K562 (cell line): ENCODE data around the gene TCF4. TPM values are rescaled to one million over a fixed set of nuclear protein-coding genes. Genes with fewer than 3 reads are reported as not detected.

Experiments used
- ARID1B ChIP-seq: fragments of 450-650 bp; IDR thresholded peaks from 2 replicates; pipeline ENCODE4 v1.6.1; 2016; ENCODE audit warnings: antibody characterized with exemption, mild to moderate bottlenecking, inconsistent platforms
- CBFA2T2 ChIP-seq: fragments of 450-650 bp; conservative IDR thresholded peaks from 2 replicates; pipeline ENCODE4 v1.6.1; 2017; ENCODE audit warnings: mild to moderate bottlenecking
- CCAR2 ChIP-seq: fragments of 200-400 bp; formaldehyde crosslinking; IDR thresholded peaks from 2 replicates; pipeline ENCODE4 v1.6.1; 2017; ENCODE audit warnings: mild to moderate bottlenecking, low read depth, low read length
- CHAMP1 ChIP-seq: fragments of 450-650 bp; IDR thresholded peaks from 2 replicates; pipeline ENCODE4 v1.6.1; 2016; ENCODE audit warnings: mild to moderate bottlenecking
- DMBX1 ChIP-seq: fragments of 250-450 bp; sonication (Bioruptor Pico); IDR thresholded peaks from 2 replicates; pipeline ENCODE4 v1.8.0; 2022; ENCODE audit warnings: inconsistent platforms, mild to moderate bottlenecking, moderate library complexity, borderline replicate concordance
- EHMT2 ChIP-seq: fragments of 450-650 bp; IDR thresholded peaks from 2 replicates; pipeline ENCODE4 v1.6.1; 2018; ENCODE audit warnings: antibody characterized with exemption
- LCOR ChIP-seq: sonication (generic); formaldehyde crosslinking; IDR thresholded peaks from 2 replicates; pipeline ENCODE4 v1.8.0; 2022; ENCODE audit warnings: mild to moderate bottlenecking, missing genetic modification reagents
- MAZ ChIP-seq, 2 experiments: fragments of 450-650 bp in 1 of 2; sonication (generic) in 1 of 2; formaldehyde crosslinking; IDR thresholded peaks in 1 of 2; conservative IDR thresholded peaks in 1 of 2; 2 replicates each; pipeline versions ENCODE4 v1.4.0 to v1.5.0; 2020; ENCODE audit warnings: mild to moderate bottlenecking in 1 of 2, missing genetic modification reagents in 1 of 2
- NCOR1 ChIP-seq: fragments of 450-650 bp; IDR thresholded peaks from 2 replicates; pipeline ENCODE4 v1.6.1; 2016; ENCODE audit warnings: mild to moderate bottlenecking, moderate library complexity
- NR2C2 ChIP-seq, 2 experiments: fragments of 200-800 bp in 1 of 2; sonication (Bioruptor generic) in 1 of 2; sonication (generic) in 1 of 2; formaldehyde crosslinking in 1 of 2; IDR thresholded peaks; 2 replicates each; pipeline versions ENCODE4 v1.6.1 to v1.8.0; 2016 to 2022; ENCODE audit warnings: mild to moderate bottlenecking in 1 of 2, missing compliant biosample characterization in 1 of 2, missing genetic modification characterization in 1 of 2, missing genetic modification reagents in 1 of 2
- NR4A1 ChIP-seq, 2 experiments: fragments of 250-450 bp in 1 of 2; fragments of 450-650 bp in 1 of 2; sonication (Bioruptor Pico) in 1 of 2; IDR thresholded peaks; 2 replicates each; pipeline versions ENCODE4 v1.4.0 to v1.6.1; 2016 to 2020; ENCODE audit warnings: mild to moderate bottlenecking in 2 of 2, missing compliant biosample characterization in 1 of 2, missing genetic modification characterization in 1 of 2, moderate library complexity in 1 of 2
- POLR3A ChIP-seq: IDR thresholded peaks from 2 replicates; pipeline ENCODE4 v1.6.1; 2011; ENCODE audit warnings: borderline replicate concordance, mild to moderate bottlenecking, moderate library complexity; ENCODE audit not compliant: insufficient read length, insufficient read depth; ENCODE audit errors: extremely low read depth
- RFX1 ChIP-seq: fragments of 450-650 bp; IDR thresholded peaks from 2 replicates; pipeline ENCODE4 v1.6.1; 2016; ENCODE audit warnings: mild to moderate bottlenecking, moderate library complexity
- SMAD2 ChIP-seq: fragments of 150-350 bp; IDR thresholded peaks from 2 replicates; pipeline ENCODE4 v1.6.1; 2014; ENCODE audit warnings: low read depth, mild to moderate bottlenecking, low read length
- SOX6 ChIP-seq: fragments of 450-650 bp; IDR thresholded peaks from 2 replicates; pipeline ENCODE4 v1.6.1; 2014; ENCODE audit warnings: mild to moderate bottlenecking
- STAT5A ChIP-seq: IDR thresholded peaks from 2 replicates; pipeline ENCODE4 v1.6.1; 2012; ENCODE audit warnings: low read length, inconsistent platforms, borderline replicate concordance
- TCF3 ChIP-seq: sonication (generic); formaldehyde crosslinking; IDR thresholded peaks from 2 replicates; pipeline ENCODE4 v1.4.0; 2020; ENCODE audit warnings: mild to moderate bottlenecking, missing genetic modification reagents
- TGIF2 ChIP-seq: sonication (generic); formaldehyde crosslinking; IDR thresholded peaks from 2 replicates; pipeline ENCODE4 v1.8.1; 2022; ENCODE audit warnings: mild to moderate bottlenecking, missing genetic modification reagents, moderate library complexity
- ZBED1 ChIP-seq: IDR thresholded peaks from 2 replicates; pipeline ENCODE4 v1.6.1; 2014
- ZBTB33 ChIP-seq: sonication (generic); formaldehyde crosslinking; IDR thresholded peaks from 2 replicates; pipeline ENCODE4 v1.8.1; 2023; ENCODE audit warnings: mild to moderate bottlenecking, missing genetic modification reagents
- ZNF507 ChIP-seq: conservative IDR thresholded peaks from 2 replicates; pipeline ENCODE4 v1.6.1; 2017; ENCODE audit warnings: missing genetic modification characterization, missing compliant biosample characterization
- ZNF639 ChIP-seq, 2 experiments: fragments of 200-800 bp in 1 of 2; sonication (Bioruptor generic) in 1 of 2; sonication (generic) in 1 of 2; formaldehyde crosslinking in 1 of 2; IDR thresholded peaks in 1 of 2; conservative IDR thresholded peaks in 1 of 2; 2 replicates each; pipeline versions ENCODE4 v1.5.0 to v1.6.1; 2016 to 2020; ENCODE audit warnings: missing compliant biosample characterization in 1 of 2, missing genetic modification characterization in 1 of 2, missing genetic modification reagents in 1 of 2
- polyA plus RNA-seq, 8 experiments: library from polyadenylated mRNA; depleted of rRNA in 4 of 8; stranded (reverse) in 5 of 8; unstranded in 3 of 8; fragments of >200 nt; fragmentation: Nextera tagmentation in 2 of 8; fragmentation: Illumina TruSeq in 1 of 8; extraction: Ambion mirVana in 2 of 8; extraction: Trizol in 1 of 8; gene quantifications; 2 replicates each; pipeline versions ENCODE4 v1.2.1 to v1.2.3, GENCODE V29; 2011 to 2014; ENCODE audit warnings: inconsistent platforms in 1 of 8, missing spikeins in 1 of 8
- total RNA-seq, 7 experiments: library from RNA; depleted of rRNA in 6 of 7; stranded (reverse); fragments of >200 nt in 6 of 7; fragmentation: Illumina TruSeq in 2 of 7; extraction: Trizol in 2 of 7; gene quantifications; 2 replicates each; pipeline versions ENCODE4 v1.2.1 to v1.2.3, GENCODE V29; 2011 to 2021; ENCODE audit warnings: low replicate concordance in 1 of 7

The TCF4 gene
- total and polyA plus RNA-seq, 9 of the 15 experiments (the other 6 are each of a cell fraction or from before 2014, with no cell fraction given) = 4.8 to 24.7 (median 15.2) TPM

DNA sequence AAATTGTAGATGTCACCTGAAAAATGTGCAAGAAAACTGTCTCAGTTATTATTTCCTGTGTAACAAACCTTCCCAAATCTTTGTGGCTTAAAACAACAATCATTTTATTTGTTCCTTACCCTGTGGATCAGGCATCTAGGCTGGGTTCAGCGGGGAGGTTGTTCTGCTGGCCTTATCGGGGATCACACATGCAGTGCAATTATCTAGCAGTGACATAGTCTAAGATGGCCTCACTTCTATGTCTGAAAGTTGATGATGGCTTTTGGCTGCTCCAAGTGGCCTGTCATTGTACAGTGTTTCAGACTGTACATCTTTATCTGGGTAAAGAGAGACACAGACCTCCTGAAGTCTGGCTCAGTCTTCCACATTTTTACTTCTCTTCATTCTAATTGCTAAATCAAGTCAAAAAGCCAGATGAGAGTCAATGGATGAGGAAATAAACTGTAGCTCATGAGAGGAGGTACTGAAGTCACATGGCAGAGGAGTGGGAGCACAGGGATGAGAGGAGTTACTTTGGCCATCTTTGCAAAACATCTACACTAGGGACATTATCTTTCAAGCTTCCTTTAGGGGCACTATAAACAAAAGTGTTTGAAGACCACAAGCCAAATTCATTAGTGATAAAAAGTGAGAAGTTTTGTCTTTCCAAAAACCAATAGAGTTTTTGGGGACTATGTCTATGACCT is 385.6 kb downstream of the TCF4 start (continued):
- peak; percentile 84 for TF ChIP-seq ARID1B
- TF ChIP-seq CBFA2T2 = peak; percentile 75
- peak; percentile 48; the same call in 1 of the 2 replicates for TF ChIP-seq EHMT2
- no peak for TF ChIP-seq MAZ (CRISPR knock-in tag; conservative IDR thresholded peaks at IDR 0.05 in 1 of 2, IDR thresholded peaks at IDR 0.05 in 1 of 2)
- TF ChIP-seq POLR3A = no peak
- TF ChIP-seq TGIF2 (CRISPR knock-in tag) = no peak
- TF ChIP-seq CHAMP1 = 0 out of 2 replicates have a peak, but pooled peaks have one; percentile 36
- TF ChIP-seq RFX1 = no peak
- TF ChIP-seq ZNF507 (tag) = no peak
- no peak for TF ChIP-seq ZBTB33 (CRISPR knock-in tag)
- peak; percentile 74 for TF ChIP-seq NCOR1
- TF ChIP-seq CCAR2 = no peak
- peak; percentile 56; the same call in 1 of the 2 replicates for TF ChIP-seq STAT5A
- TF ChIP-seq TCF3 = peak; percentile 87
- TF ChIP-seq ZBED1 = no peak
- TF ChIP-seq NR4A1 (CRISPR knock-in tag; IDR thresholded peaks at IDR 0.05) = no peak
- TF ChIP-seq NR4A1 (tag; IDR thresholded peaks at IDR 0.05) = no peak
- TF ChIP-seq SOX6 = peak; percentile 59; the same call in 1 of the 2 replicates
- TF ChIP-seq LCOR (CRISPR knock-in tag) = peak; percentile 55; the same call in 1 of the 2 replicates
- TF ChIP-seq DMBX1 (CRISPR knock-in tag) = 0 out of 2 replicates have a peak, but pooled peaks have one; percentile 16
- TF ChIP-seq ZNF639 (CRISPR knock-in tag; conservative IDR thresholded peaks at IDR 0.05 in 1 of 2, IDR thresholded peaks at IDR 0.05 in 1 of 2) = no peak
- no peak for TF ChIP-seq SMAD2
- no peak for TF ChIP-seq NR2C2 (CRISPR knock-in tag; IDR thresholded peaks at IDR 0.05)
- TF ChIP-seq NR2C2 (tag; IDR thresholded peaks at IDR 0.05) = 0 out of 2 replicates have a peak, but pooled peaks have one; percentile 22
